Astrocyte (in vitro differentiated cells and primary cell): ENCODE data around the gene DNAAF8. TPM values are rescaled to one million over a fixed set of nuclear protein-coding genes. Genes with fewer than 3 reads are reported as not detected.

Experiments used
- DNase-seq: peaks from one replicate; pipeline ENCODE4 v3.0.0-alpha.2; 2010; ENCODE audit warnings: low read depth
- FAIRE-seq: peaks from 2 replicates; lab custom pipeline; 2011; peaks lifted over from hg19 to GRCh38; lab: Jason Lieb, UNC
- H2AFZ ChIP-seq: 2 replicates; pipeline ENCODE4 v1.6.0; 2012; ENCODE audit warnings: low read depth, low read length, inconsistent platforms
- H3K27ac ChIP-seq: 2 replicates; pipeline ENCODE4 v1.5.1; 2011; ENCODE audit warnings: low read depth, low read length, inconsistent platforms
- H3K27me3 ChIP-seq: 2 replicates; pipeline ENCODE4 v1.6.0; 2011; ENCODE audit warnings: low read length, inconsistent platforms; ENCODE audit not compliant: insufficient read depth
- H3K36me3 ChIP-seq: 2 replicates; pipeline ENCODE4 v1.5.1; 2011; ENCODE audit warnings: low read length, inconsistent platforms; ENCODE audit not compliant: insufficient read depth
- H3K4me1 ChIP-seq: 2 replicates; pipeline ENCODE4 v1.5.1; 2011; ENCODE audit warnings: low read length, inconsistent platforms; ENCODE audit not compliant: insufficient read depth
- H3K4me2 ChIP-seq: 2 replicates; pipeline ENCODE4 v1.6.0; 2012; ENCODE audit warnings: low read length, inconsistent platforms
- H3K4me3 ChIP-seq: 2 replicates; pipeline ENCODE4 v1.5.1; 2011; ENCODE audit warnings: low read depth, mild to moderate bottlenecking, low read length, inconsistent platforms; ENCODE audit not compliant: insufficient read depth
- H3K79me2 ChIP-seq: 2 replicates; pipeline ENCODE4 v1.6.0; 2012; ENCODE audit warnings: mild to moderate bottlenecking, low read length, inconsistent platforms; ENCODE audit not compliant: insufficient read depth
- H3K9ac ChIP-seq: 2 replicates; pipeline ENCODE4 v1.6.0; 2012; ENCODE audit warnings: mild to moderate bottlenecking, low read length, inconsistent platforms
- H3K9me3 ChIP-seq: 2 replicates; pipeline ENCODE4 v1.5.1; 2012; ENCODE audit warnings: low read depth, mild to moderate bottlenecking, low read length, inconsistent platforms; ENCODE audit not compliant: insufficient read depth
- H4K20me1 ChIP-seq: 2 replicates; pipeline ENCODE4 v1.6.0; 2012; ENCODE audit warnings: low read length, inconsistent platforms; ENCODE audit not compliant: insufficient read depth
- H3K27ac Mint-ChIP-seq: one replicate; pipeline ENCODE4 v1.8.0; 2021; ENCODE audit warnings: mild to moderate bottlenecking, mixed read lengths; ENCODE audit not compliant: unreplicated experiment
- H3K27me3 Mint-ChIP-seq: one replicate; pipeline ENCODE4 v1.8.0; 2021; ENCODE audit warnings: low read depth, mixed read lengths; ENCODE audit not compliant: unreplicated experiment
- H3K36me3 Mint-ChIP-seq: one replicate; pipeline ENCODE4 v1.8.0; 2021; ENCODE audit warnings: low read depth, mixed read lengths; ENCODE audit not compliant: unreplicated experiment
- H3K4me1 Mint-ChIP-seq: one replicate; pipeline ENCODE4 v1.8.0; 2021; ENCODE audit warnings: low read depth, mixed read lengths; ENCODE audit not compliant: unreplicated experiment
- H3K4me3 Mint-ChIP-seq: one replicate; pipeline ENCODE4 v1.8.0; 2021; ENCODE audit warnings: mild to moderate bottlenecking, moderate library complexity, mixed read lengths; ENCODE audit not compliant: unreplicated experiment
- H3K9me3 Mint-ChIP-seq: one replicate; pipeline ENCODE4 v1.8.0; 2021; ENCODE audit warnings: mild to moderate bottlenecking, mixed read lengths; ENCODE audit not compliant: unreplicated experiment
- CTCF ChIP-seq: IDR thresholded peaks from 2 replicates; pipeline ENCODE4 v1.5.1; 2011; ENCODE audit warnings: low read depth, mild to moderate bottlenecking, inconsistent platforms, low read length, moderate library complexity; ENCODE audit not compliant: insufficient read depth
- EZH2 ChIP-seq: IDR thresholded peaks from 2 replicates; pipeline ENCODE4 v1.6.1; 2012; ENCODE audit warnings: mild to moderate bottlenecking, low read length, inconsistent platforms; ENCODE audit not compliant: insufficient read depth
- total RNA-seq: library from RNA; stranded (reverse); gene quantifications from 2 replicates; pipeline ENCODE4 v1.2.1, GENCODE V29; 2021

Gene DNAAF8
- total RNA-seq, 1 donor from 2014 or later: 2.7 TPM

DNA sequence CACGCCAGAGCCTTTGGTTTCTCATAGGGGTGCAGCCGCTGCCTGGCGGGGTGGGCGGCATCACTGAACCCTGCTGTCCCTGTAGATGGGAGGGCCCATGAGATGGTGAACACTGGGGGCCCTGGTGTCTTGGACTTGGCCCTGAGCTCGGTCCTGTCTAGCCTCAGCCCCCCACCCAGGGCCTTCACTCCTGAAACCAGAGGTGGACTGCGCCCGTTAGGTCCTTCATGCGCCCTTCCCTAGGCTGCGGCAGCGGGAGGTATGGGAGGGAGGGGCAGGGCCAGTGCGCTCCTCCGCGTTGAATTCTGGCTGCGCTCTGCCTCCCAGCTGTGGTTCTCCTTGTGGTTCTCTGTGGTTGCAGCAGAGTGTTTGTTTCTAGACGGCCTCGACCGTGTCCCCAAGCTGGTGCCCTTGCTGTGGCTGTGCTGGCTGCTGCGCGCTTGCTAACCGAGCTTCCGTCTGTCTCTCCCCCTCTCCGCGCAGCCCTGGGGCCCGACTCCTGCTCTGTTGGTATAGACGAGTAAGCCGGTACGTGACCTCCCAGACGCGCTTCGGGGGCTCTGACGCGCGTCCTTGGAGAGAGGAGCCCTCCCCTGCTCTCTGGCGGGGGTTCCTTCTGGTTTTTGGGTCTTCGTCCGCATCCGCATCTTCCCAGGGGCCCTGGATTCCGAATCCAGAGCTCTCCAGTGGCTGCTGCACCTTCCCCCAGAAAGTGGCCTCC lies 48.4 kb upstream of the DNAAF8 start:
- H3K36me3 Mint-ChIP-seq: peaks cover 5% of the 10 kb centered on the region
- Histone ChIP-seq H3K79me2 (no peaks in the 10 kb centered on the region), H3K4me1 (no peaks in the 10 kb centered on the region), H3K4me2 (no peak overlapping the region), H3K9ac (no peak overlapping the region), H3K36me3 (no peaks in the 10 kb centered on the region), H2AFZ (no peak overlapping the region), H3K27ac (no peak overlapping the region), H3K27me3 (no peaks in the 10 kb centered on the region), H4K20me1 (peaks cover 30% of the 10 kb centered on the region), H3K9me3 (no peaks in the 10 kb centered on the region), H3K4me3 (no peak overlapping the region)
- no peak overlapping the region for H3K4me3 Mint-ChIP-seq
- no peak overlapping the region for H3K27ac Mint-ChIP-seq
- FAIRE-seq (no peak), DNase-seq (no peak)
- H3K9me3 Mint-ChIP-seq: no peaks in the 10 kb centered on the region
- no peaks in the 10 kb centered on the region for H3K27me3 Mint-ChIP-seq
- TF ChIP-seq CTCF (no peak), EZH2 (no peak)
- H3K4me1 Mint-ChIP-seq: no peaks in the 10 kb centered on the region

DNA sequence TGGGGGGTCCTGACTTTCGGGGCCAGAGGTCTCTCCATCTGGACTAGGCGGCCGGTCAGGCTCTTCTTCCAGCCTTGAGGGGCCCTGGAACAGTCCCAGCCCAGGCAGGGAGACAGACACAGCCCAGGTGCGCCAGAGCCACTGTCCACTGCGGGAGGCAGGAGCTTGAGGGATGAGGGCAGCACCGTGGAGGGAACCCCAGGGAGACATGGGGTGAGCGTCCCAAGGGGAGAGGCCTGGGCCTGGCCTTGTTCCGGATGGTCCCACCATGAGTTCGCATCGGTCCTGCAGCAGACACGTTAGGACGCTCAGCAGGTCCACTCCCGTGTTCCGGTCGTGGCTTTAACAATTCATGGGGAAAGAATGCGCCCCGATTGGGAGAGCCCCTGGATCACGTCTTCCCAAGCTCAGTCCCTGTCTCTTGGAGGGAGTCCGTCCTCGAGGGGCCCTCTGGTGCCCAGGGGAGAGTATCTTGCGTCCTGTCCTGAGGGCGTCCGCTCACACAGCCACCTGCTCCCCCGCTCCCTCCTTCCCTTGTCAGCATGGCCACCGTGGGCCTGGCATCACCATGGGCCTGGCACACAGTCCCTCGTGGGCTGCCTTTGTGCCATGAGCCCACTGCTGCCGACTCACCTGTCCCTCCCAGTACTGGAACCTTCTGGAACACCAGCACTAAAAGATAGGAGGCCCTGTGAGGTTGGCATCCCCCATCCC lies 47.7 kb upstream of the DNAAF8 start:
- no peaks in the 10 kb centered on the region for H3K27me3 ChIP-seq
- H2AFZ ChIP-seq: no peak overlapping the region
- no peak overlapping the region for H3K27ac ChIP-seq
- Mint-ChIP-seq H3K27ac (peak overlapping the region; percentile 47), H3K9me3 (no peaks in the 10 kb centered on the region), H3K27me3 (no peaks in the 10 kb centered on the region), H3K4me3 (no peak overlapping the region), H3K4me1 (no peaks in the 10 kb centered on the region), H3K36me3 (peaks cover 5% of the 10 kb centered on the region)
- H3K4me3 ChIP-seq: no peak overlapping the region
- no peak overlapping the region for H3K4me2 ChIP-seq
- no peak overlapping the region for H3K9ac ChIP-seq
- no peaks in the 10 kb centered on the region for H3K9me3 ChIP-seq
- DNase-seq: no peak
- H3K36me3 ChIP-seq: no peaks in the 10 kb centered on the region
- no peaks in the 10 kb centered on the region for H3K79me2 ChIP-seq
- peaks cover 23% of the 10 kb centered on the region for H4K20me1 ChIP-seq
- TF ChIP-seq EZH2: no peak
- no peak for TF ChIP-seq CTCF
- H3K4me1 ChIP-seq: no peaks in the 10 kb centered on the region
- no peak for FAIRE-seq

DNA sequence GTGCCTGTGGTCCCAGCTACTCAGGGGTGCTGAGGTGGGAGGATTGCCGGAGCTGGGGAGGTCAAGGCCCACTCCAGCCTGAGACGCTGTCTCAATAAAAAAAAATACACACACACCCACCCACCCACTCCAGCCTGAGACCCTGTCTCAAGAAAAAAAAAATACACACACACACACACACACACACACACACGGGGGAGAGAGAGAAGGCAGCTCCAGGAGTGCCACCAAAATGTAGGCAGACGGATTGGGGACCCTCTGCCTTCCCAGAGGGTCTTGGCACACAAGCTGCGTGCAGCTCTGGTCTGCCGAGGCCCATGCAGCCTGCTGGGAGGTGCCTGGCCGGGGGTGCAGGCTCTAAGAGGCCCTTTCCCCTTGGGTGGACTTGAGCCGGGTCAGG lies 46.9 kb upstream of the DNAAF8 start:
- Histone ChIP-seq H2AFZ (no peak overlapping the region), H3K4me1 (no peaks in the 10 kb centered on the region), H3K4me2 (no peak overlapping the region), H3K9me3 (no peaks in the 10 kb centered on the region), H3K9ac (no peak overlapping the region), H3K27ac (no peak overlapping the region), H3K4me3 (no peak overlapping the region), H3K27me3 (no peaks in the 10 kb centered on the region), H4K20me1 (peaks cover 22% of the 10 kb centered on the region), H3K36me3 (no peaks in the 10 kb centered on the region), H3K79me2 (no peaks in the 10 kb centered on the region)
- Mint-ChIP-seq H3K4me3 (no peak overlapping the region), H3K9me3 (no peaks in the 10 kb centered on the region), H3K27ac (no peak overlapping the region), H3K36me3 (peaks cover 5% of the 10 kb centered on the region), H3K27me3 (no peaks in the 10 kb centered on the region), H3K4me1 (no peaks in the 10 kb centered on the region)
- no peak for DNase-seq
- TF ChIP-seq CTCF (no peak), EZH2 (no peak)
- no peak for FAIRE-seq
